ENCODE measurements around the gene TNFSF13. TPM values are rescaled to one million over a fixed set of nuclear protein-coding genes. Genes with fewer than 3 reads are reported as not detected.

TNFSF13 gene
- total RNA-seq, 1 experiment from 2014 or later = 3.2 TPM

DNA sequence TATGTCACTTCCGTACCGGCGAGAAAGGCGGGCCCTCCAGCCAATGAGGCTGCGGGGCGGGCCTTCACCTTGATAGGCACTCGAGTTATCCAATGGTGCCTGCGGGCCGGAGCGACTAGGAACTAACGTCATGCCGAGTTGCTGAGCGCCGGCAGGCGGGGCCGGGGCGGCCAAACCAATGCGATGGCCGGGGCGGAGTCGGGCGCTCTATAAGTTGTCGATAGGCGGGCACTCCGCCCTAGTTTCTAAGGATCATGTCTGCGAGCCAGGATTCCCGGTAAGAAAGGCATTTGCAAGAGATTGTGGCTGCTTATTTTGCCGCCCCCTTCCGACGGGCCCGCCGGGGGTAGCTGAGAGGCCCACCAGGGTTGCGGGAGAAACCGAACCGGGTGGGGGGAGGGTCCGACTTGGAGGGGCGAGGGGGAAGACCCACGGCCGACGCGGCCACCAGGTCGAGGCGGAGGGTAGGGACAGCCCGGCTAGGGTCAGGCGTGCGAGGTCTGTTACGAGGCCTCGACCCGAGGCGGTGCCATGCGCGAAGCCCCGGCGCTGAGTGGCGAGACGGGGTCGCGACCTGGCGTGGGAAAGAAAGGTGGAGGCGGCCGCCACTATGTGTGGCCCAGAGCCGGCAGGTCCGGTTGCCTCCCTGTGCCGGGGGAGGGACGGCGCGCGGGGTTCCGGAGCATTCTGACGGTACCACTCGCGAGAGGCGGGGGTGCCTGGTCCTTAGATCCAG, 14.2 kb downstream of the TNFSF13 start (continued):
- TF ChIP-seq AFF4 (CRISPR knock-in tag; IDR thresholded peaks at IDR 0.05; ENCODE audit: borderline replicate concordance) = 0 out of 2 replicates have a peak, but pooled peaks have one; percentile 85
- TF ChIP-seq, protein P1, sequence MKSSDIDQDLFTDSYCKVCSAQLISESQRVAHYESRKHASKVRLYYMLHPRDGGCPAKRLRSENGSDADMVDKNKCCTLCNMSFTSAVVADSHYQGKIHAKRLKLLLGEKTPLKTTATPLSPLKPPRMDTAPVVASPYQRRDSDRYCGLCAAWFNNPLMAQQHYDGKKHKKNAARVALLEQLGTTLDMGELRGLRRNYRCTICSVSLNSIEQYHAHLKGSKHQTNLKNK (CRISPR knock-in tag; IDR thresholded peaks at IDR 0.05) = peak; percentile 33; the same call in 1 of the 2 replicates
- TF ChIP-seq, protein P2, sequence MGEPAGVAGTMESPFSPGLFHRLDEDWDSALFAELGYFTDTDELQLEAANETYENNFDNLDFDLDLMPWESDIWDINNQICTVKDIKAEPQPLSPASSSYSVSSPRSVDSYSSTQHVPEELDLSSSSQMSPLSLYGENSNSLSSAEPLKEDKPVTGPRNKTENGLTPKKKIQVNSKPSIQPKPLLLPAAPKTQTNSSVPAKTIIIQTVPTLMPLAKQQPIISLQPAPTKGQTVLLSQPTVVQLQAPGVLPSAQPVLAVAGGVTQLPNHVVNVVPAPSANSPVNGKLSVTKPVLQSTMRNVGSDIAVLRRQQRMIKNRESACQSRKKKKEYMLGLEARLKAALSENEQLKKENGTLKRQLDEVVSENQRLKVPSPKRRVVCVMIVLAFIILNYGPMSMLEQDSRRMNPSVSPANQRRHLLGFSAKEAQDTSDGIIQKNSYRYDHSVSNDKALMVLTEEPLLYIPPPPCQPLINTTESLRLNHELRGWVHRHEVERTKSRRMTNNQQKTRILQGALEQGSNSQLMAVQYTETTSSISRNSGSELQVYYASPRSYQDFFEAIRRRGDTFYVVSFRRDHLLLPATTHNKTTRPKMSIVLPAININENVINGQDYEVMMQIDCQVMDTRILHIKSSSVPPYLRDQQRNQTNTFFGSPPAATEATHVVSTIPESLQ (CRISPR knock-in tag; IDR thresholded peaks at IDR 0.05) = 0 out of 2 replicates have a peak, but pooled peaks have one; percentile 66
- TF ChIP-seq TEAD4 (CRISPR knock-in tag; IDR thresholded peaks at IDR 0.05) = 0 out of 2 replicates have a peak, but pooled peaks have one; percentile 43
- no peak for TF ChIP-seq JAZF1 (CRISPR knock-in tag; IDR thresholded peaks at IDR 0.05)
- no peak for TF ChIP-seq NR1H2 (CRISPR knock-in tag; IDR thresholded peaks at IDR 0.05)
- peak; percentile 42 for TF ChIP-seq FOXP1 (CRISPR knock-in tag; IDR thresholded peaks at IDR 0.05; ENCODE audit: borderline replicate concordance)
- TF ChIP-seq, protein P3, sequence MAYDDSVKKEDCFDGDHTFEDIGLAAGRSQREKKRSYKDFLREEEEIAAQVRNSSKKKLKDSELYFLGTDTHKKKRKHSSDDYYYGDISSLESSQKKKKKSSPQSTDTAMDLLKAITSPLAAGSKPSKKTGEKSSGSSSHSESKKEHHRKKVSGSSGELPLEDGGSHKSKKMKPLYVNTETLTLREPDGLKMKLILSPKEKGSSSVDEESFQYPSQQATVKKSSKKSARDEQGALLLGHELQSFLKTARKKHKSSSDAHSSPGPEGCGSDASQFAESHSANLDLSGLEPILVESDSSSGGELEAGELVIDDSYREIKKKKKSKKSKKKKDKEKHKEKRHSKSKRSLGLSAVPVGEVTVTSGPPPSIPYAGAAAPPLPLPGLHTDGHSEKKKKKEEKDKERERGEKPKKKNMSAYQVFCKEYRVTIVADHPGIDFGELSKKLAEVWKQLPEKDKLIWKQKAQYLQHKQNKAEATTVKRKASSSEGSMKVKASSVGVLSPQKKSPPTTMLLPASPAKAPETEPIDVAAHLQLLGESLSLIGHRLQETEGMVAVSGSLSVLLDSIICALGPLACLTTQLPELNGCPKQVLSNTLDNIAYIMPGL (CRISPR knock-in tag; IDR thresholded peaks at IDR 0.05) = peak; percentile 59
- TF ChIP-seq ZNF671 (CRISPR knock-in tag; IDR thresholded peaks at IDR 0.05) = peak; percentile 90
- TF ChIP-seq ATF1 (CRISPR knock-in tag; IDR thresholded peaks at IDR 0.05) = no peak
- TF ChIP-seq, protein P4, sequence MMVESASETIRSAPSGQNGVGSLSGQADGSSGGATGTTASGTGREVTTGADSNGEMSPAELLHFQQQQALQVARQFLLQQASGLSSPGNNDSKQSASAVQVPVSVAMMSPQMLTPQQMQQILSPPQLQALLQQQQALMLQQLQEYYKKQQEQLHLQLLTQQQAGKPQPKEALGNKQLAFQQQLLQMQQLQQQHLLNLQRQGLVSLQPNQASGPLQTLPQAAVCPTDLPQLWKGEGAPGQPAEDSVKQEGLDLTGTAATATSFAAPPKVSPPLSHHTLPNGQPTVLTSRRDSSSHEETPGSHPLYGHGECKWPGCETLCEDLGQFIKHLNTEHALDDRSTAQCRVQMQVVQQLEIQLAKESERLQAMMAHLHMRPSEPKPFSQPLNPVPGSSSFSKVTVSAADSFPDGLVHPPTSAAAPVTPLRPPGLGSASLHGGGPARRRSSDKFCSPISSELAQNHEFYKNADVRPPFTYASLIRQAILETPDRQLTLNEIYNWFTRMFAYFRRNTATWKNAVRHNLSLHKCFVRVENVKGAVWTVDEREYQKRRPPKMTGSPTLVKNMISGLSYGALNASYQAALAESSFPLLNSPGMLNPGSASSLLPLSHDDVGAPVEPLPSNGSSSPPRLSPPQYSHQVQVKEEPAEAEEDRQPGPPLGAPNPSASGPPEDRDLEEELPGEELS (CRISPR knock-in tag; IDR thresholded peaks at IDR 0.05) = 0 out of 2 replicates have a peak, but pooled peaks have one; percentile 4
- no peak for TF ChIP-seq GTF2I (CRISPR knock-in tag; conservative IDR thresholded peaks at IDR 0.05)
- TF ChIP-seq NR2C2 (CRISPR knock-in tag; IDR thresholded peaks at IDR 0.05) = no peak
- no peak for TF ChIP-seq E2F4 (CRISPR knock-in tag; IDR thresholded peaks at IDR 0.05; ENCODE audit: borderline replicate concordance, low read depth)
- TF ChIP-seq TEAD1 (CRISPR knock-in tag; IDR thresholded peaks at IDR 0.05) = peak; percentile 69; the same call in 1 of the 2 replicates
- no peak for TF ChIP-seq GRHL2 (CRISPR knock-in tag; IDR thresholded peaks at IDR 0.05; ENCODE audit: insufficient replicate concordance, severe bottlenecking)
- 0 out of 2 replicates have a peak, but pooled peaks have one; percentile 26 for TF ChIP-seq KAT7 (CRISPR knock-in tag; IDR thresholded peaks at IDR 0.05; ENCODE audit: borderline replicate concordance)
- no peak for TF ChIP-seq MXD4 (CRISPR knock-in tag; IDR thresholded peaks at IDR 0.05; ENCODE audit: borderline replicate concordance)
- TF ChIP-seq, protein P5, sequence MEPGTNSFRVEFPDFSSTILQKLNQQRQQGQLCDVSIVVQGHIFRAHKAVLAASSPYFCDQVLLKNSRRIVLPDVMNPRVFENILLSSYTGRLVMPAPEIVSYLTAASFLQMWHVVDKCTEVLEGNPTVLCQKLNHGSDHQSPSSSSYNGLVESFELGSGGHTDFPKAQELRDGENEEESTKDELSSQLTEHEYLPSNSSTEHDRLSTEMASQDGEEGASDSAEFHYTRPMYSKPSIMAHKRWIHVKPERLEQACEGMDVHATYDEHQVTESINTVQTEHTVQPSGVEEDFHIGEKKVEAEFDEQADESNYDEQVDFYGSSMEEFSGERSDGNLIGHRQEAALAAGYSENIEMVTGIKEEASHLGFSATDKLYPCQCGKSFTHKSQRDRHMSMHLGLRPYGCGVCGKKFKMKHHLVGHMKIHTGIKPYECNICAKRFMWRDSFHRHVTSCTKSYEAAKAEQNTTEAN (CRISPR knock-in tag; IDR thresholded peaks at IDR 0.05) = peak; percentile 57; the same call in 1 of the 2 replicates
- no peak for TF ChIP-seq ZNF121 (CRISPR knock-in tag; IDR thresholded peaks at IDR 0.05)
- peak; percentile 32; the same call in 1 of the 2 replicates for TF ChIP-seq NFE2L1 (CRISPR knock-in tag; IDR thresholded peaks at IDR 0.05)
- no peak for TF ChIP-seq USF2 (CRISPR knock-in tag; IDR thresholded peaks at IDR 0.05)
- peak; percentile 74 for TF ChIP-seq E2F1 (CRISPR knock-in tag; IDR thresholded peaks at IDR 0.05)
